DMS79 (cell line): Measurements from ENCODE around the gene SIGLEC8.
"Not testable (repeated sequence)": the region's sequence is repeated elsewhere in the genome, so short reads cannot be mapped to it uniquely, and the experiment has no call there.

Experiments used
- DNase-seq: peaks from one replicate; lab custom pipeline; 2025; lab: John Stamatoyannopoulos, UW

SIGLEC8 gene

DNA sequence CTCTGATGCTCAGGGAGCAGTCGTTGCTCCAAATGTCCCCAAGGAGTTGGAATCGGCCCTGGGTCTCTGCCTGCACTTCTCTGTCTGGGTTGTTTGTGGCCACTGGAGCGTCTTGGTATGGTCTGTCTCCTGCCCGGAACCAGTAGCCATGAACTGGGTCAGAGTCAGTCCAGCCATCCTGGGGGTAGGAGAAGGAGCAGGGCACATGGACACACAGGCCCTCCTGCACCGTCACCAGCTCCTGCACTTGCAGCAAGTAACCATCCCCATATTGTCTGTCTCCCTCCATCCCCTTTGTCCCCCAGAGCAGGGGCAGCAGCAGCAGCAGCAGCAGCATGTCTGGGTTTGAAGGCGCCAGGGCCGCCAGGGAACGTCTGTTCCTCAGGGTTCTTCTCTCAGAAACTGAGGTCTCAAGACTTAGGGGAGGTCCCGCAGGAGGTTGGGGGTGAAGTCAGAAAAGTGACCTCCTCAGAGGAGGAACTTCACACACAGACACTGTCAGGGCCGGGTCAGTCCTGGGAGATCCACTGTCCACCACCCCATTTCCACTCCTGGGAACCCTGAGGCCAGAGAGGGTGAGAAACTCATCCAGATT lies at the start of gene SIGLEC8:
SIGLEC8 (minus strand) TSS at position 404 of the 595 bp plus-strand sequence; CDS start at position 337, 67 bp downstream.
- DNase-seq: no peak

DNA sequence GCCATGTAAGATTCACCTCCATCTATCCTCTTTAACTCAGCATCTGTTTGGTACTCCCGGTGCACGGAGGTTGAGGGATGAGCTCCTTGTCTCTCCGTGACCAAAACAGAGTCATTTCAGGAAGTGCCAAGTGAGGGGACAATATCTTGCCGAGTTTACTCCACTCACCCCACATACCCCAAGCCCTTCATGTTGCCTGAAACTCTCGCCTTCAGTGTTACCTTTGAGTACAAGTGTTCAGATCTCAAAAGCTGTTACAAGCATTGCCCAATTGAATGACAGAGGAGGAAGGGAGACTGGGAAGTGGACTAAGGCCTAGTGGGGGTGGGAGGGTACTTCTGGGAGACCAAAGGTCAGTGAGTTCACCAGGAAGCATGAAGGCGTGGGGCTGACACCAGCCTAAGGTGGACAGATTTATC lies 49.4 kb upstream of the SIGLEC8 start:
- DNase-seq: no peak

DNA sequence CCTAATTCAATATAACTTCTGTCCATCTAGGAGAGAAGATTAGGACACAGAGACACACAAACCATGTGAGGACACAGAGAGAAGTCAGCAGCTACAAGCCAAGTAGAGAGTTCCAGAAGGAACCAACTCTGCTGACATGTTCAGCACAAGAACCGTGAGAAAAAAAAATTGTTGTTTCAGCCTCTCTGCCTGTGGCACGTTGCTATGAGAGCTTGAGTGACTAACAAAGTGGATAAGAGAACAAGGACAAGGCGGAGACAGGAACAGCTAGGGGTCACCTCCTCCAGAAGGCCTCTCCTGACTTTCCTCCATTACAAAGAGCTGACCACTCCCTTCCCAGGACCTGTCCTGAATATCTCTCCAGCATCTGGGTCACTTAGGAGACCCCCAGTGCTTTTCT lies 48.9 kb upstream of the SIGLEC8 start:
- DNase-seq: no peak

DNA sequence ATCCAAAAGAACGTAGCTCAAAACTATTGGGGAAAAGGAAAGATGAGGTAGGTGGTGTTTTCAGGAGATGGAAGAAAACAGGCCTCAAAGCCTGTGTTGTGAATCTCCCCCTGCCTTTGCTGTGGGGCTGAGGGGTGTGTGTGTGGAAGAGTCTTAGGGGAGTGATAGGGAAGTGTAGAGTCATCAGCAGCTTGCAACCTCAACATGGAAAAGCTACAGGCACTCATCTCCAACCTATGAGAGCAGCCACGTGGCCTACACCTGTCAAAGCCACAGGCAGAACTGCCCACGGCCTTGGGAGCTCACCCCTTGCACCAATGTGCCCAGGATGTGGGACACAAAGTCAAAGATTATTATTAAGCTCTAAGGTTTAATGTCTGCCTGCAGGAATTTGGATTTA lies 47.6 kb upstream of the SIGLEC8 start:
- no peak for DNase-seq

DNA sequence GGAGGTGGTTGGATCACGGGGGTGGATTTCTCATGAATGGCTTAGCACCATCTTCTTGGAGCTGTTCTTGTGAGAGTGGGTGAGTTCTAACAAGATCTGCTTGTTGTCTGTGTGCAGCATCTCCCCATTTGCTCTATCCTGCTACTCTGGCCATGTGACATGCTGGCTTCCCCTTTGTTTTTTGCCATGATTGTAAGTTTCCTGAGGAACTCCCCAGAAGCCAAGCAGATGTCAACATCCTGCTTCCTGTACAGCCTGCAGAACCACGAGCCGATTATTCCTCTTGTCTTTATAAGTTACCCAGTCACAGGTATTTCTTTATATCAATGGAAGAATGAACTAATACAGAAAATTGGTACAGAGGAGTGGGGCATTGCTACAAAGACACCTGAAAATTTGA lies 45.6 kb upstream of the SIGLEC8 start:
- DNase-seq: no peak

DNA sequence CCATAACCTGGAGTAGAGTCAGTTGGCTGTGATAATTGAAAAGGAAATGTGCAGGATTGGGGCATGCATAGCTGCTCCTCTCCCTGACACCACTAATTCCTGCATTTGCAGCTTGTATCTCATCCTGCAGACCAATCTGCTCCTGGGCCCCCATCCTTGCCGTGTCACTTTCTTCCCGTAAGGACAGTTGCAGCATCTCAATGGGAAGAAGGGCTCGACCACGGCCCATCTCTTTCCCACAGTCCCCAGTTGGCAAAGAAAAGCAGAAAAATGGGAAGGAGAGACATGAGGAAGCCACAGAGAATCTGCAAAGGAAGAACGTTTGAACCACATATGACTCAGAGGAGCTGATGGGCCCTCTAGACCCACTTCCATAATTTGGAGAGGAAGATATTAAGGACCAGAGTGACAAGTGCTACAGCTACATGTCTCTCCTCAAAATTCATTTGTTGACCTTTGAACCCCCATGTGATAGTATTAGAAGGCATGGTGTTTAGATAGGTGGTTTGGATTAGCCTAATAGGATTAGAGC lies 45.1 kb upstream of the SIGLEC8 start:
- no peak for DNase-seq

DNA sequence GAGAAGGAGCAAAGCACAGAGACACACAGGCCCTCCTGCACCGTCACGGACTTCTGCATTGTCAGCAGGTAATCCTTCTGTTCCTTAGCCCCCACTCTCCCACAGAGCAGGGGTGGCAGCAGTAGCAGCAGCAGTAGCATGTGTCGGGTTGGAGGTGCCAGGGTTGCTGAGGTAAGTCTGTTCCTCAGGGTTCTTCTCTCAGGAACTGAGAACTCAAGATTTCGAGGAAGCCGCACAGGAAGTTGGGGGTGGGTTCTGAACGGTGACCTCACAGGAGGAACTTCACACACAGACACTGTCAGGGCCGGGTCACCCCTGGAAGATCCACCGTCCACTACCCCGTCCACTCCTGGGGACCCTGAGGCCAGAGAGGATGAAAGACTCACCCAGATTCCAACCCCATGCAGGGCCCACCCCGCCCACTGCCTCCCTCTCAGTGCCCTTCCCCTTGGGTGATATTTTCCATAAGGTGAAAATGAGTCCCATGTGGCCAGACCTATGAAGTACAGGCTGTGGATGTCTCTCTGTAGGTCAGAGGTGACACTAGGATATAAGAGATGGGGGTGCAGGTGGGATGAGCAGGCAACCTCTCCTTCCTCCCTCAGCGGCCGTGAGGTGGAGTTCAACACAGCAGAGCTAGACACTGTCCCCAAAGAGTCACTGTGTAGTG lies 43.5 kb upstream of the SIGLEC8 start, which contains the start of gene SIGLEC12:
SIGLEC12 (minus strand) TSS at position 207 of the 670 bp plus-strand sequence; CDS start at position 140, 67 bp downstream.
- no peak for DNase-seq

DNA sequence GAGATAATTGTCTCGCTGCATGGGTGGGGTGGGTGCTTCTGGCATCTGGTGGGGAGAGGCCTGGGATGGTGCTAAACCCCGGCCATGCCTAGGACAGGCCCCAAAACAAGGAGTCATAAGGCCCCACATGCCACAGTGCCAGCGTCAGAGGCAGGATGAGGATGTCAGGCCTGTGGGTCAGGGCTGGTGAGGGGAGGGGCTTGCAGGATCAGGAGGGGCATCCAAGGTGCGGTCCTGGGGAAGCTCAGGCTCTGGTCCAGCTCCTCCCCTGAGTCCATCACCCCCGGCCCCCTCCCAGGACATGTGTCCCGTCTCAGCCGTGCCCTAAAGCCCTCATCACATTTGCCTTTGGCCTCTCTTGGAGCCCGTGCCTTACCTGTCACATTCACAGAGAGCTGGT lies 42.7 kb upstream of the SIGLEC8 start:
- DNase-seq: not testable (repeated sequence)

DNA sequence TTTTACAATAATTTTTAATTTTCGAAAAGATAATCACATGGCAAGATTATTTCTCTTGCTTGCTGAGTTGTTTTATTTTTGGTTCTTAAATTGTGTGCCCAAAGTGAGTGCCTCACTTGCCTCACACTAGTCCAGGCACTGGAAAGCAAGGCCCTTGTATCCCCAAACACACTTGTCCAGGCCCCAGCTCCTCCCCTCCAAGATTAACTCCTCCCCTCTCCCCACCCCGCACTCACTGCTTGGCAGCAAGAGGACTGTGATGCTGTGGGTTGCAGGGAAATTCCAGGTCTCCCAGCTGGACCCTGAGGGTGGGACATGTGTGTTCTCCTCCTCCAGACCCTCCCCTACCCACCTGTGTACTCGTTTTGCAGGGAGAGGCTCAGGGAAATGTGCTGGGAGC lies 39.4 kb upstream of the SIGLEC8 start:
- no peak for DNase-seq

DNA sequence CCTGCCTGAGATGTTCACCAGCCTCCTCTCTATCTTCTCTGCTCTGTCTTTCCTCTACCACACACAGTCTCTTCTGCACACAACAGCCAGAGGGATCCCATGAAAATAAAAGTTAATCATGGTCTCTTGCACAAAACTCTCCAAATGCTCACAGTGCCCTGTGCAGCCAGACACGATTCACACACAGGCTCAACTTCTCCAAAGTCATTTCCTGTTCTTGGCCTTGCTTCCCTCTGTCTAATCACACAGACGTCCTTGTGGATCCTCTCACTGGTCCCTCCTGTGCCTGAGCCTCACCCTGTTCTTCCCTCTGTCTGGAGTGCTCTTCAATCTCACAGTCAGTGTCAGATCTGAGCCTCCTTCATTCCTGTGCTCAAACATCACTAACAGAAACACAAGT lies 35.5 kb upstream of the SIGLEC8 start:
- DNase-seq: no peak

DNA sequence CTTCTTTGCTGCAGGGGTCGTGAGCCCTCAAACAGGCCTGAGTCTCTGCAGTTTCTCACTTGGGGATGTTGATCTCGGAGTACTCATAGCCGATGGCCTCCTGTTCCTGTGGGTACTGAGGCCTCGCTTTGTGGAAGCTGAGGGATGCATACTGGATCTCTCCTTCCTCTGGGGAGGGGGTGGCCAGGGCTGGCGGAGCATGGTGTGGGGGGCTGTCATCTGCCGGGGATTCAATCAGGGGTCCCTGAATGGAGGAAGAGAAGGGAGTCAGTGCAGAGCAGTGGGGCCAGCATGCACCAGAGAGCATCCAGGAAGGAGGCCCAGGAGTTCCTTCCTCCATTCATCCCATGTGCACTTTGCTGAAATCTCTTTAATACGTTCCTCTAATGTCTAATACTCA lies 33.3 kb upstream of the SIGLEC8 start:
- no peak for DNase-seq

DNA sequence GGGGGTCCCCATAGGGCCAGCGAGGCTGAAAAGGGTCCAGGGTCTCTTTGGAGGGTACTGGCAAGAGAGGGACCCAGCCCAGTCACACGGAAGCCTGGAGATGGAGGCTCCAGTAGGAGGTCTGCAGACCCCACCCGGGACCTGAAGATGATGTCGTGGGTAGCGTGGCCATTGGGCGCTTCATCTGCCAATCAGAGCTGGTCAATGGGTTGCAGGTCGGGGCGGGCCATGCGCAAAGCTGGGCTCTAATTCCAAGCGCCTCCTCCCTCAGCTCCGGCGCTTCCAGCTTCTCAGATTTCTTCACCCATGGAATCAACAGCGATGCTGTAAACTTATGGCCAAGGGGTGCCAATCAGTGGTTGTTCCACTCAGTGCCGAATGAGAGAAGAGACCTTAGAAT lies 32.4 kb upstream of the SIGLEC8 start:
- DNase-seq: no peak

DNA sequence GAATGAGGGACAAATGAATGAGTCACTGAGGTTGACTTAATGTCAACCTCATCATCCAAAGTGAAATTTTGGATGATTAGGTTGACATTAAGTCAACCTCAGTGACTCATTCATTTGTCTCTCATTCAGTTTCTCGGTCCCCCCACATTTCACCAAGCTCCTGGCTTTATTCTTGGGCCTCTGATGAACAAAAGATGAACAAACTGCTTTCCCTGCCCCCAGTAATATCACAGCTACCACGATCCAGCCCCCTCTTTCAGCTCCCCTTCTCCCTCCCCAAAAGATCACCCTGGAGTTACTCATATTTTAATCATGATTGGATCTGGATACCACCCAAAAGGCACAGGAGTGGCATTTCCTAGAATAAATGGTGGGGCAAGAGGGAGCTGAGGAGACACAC lies 30.9 kb upstream of the SIGLEC8 start:
- DNase-seq: no peak

DNA sequence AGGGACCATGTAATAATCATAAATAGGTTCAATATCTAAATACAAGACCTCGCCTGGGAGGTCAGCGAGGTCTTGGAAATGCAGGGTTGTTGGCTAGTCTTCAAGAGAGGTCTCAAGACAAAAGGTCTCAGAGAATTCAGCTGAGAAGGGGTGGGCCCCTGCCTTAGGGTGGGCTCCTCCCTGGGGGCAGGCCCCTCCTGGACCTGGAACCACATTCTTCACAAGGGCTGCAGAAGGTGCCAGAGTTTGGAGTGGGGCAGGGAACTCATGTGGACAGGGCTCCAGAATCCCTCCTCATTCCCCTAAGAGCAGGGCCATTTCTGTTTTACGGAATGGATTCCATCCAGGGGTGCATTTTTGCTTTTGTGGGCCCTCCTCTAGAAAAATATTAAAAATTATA lies 30.2 kb upstream of the SIGLEC8 start:
- no peak for DNase-seq

DNA sequence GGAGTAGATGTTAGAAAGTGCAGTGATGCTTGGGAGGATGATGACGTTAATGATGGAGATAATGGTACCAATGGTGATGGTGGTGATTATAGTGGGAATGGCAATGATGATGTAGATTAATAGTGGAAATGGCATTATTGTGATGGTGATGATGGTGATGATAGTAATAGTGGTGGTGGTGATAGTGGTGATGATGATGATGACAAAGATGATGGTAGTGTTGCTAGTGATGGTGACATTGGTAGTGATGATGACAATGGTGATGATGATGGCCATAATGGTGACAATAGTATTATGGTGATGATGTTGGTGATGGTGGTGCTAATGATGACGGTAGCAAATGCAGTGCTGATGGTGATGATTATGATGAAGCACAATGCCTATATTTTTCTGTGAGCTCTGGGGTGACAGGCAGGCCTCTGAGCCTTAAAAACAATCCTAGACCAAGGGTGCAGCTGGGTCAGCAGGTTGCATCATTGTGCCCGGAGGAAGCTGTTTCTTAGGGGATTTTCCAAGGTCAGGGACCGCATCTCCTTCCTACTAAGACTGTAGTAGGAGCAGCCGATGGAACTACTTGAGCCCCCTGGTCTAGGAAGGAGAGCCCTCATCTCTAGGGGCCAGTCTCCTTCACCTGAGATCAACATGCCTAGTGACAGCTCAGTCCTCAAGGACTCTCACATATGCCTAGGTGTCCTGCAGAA lies 27.9 kb upstream of the SIGLEC8 start:
- no peak for DNase-seq

DNA sequence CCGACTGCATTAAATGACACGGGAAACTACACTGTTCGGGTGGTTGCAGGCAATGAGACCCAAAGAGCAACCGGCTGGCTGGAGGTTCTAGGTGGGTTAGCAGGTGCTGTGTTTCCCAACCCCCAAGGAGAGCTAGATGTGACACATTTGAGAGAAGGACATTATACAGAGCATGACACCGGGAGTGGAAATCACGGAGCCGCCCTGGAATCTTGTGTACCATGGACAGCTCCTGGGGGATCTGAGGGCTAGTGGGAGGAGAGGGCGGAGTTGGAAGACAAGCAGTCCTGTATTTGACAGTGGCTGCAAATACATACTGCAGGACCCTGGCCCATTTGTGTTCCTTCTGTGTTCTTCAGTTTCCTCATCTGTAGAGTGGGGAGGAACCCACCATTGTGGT lies 22.3 kb upstream of the SIGLEC8 start:
- DNase-seq: no peak

DNA sequence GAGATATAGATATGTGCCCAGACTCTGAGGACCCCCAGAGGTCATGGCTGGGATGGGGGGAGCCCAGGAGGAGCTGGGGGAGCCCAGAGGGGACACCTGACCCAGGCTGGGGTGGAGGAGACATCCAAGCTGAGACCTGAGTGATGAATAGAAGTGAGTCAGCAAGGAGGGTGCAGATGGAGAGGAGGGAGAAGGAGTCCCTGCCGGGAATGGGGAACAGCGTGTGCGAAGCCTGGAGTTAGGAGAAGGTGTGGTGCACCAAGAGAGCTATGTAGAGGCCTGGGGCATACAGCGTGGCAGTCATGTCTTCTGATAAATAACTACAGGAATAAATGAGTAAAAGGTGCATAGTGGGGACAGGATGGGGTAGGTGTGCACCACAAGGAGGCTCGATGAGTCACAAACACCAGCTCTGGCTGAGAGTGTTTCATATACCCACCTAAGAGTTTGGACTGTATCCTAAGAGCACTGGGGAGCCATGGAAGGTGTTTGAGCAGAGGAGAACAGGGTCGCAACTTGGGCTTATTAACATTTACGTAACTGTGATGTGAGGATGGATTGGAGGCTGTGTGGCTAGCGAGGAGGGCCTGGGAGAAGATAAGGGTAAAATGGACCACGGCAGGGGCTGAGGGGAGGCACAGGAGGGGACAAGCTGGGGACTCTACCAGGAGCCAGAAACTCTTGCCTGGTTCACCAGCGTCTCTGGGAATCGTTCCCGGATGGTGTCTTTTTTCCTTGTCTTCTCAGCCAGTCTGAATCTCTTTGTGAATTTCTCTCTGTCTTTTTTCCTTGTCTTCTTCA lies 21.5 kb upstream of the SIGLEC8 start:
- no peak for DNase-seq

DNA sequence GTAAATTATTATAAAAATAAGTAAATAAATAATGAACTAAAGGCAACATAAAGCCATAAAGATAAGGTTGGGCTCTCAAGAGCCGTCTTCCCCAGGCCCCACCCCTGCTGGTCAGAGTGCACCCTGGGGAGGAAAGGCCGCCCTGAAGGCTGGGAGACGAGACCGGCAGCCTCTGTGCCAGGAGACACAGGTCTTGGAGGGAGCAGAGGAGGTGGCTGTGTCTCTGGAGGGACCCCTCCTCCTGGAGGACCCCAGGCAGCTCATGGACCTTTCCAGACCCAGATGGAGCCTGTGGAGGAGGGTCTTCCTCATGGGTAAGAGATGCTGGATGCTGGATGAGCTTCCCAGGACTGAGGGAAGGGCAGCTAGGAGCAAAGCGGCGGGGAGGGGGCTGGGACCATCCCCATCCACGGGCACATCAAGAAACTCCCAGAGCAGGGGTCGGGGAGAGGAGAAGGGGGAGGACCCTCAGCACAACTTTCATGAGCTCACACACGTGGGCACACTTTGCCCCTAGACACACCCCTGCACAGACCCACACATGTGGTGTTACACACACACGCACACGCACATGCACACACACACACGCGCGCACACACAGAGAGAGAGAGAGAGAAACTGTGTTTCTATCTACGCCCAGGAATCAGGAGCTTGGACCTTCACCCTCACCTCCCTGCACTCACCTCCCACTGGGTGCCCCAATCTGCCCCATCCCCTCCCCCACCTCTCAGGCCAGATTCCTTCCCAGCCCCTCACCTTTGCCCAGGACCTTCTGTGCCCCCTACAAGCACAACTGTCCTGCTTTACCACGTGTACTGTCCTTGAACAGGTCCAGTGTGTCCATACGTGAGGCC lies 20.4 kb upstream of the SIGLEC8 start, which contains the start of gene CEACAM18:
CEACAM18 (plus strand) TSS at position 159 of the 854 bp plus-strand sequence.
- no peak for DNase-seq

DNA sequence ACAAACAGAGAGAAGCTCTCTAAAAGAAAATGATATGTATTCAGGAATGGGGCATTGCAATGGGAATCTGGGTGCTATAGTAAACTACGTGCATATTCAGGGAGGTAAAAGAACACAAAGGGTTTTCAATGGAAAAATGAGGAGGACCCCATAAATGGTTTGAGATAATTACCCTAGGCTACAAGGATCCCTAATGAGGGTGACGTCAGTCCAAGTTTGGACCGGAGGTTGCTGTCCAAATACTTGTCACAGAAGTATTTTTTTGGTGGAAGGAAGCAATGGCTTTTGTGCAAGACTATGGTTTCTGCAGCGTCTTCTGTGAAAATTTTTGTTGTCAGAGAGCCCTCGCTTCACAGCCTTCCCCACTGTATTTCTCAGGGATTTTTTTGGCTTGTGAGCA lies 19.1 kb upstream of the SIGLEC8 start:
- no peak for DNase-seq

DNA sequence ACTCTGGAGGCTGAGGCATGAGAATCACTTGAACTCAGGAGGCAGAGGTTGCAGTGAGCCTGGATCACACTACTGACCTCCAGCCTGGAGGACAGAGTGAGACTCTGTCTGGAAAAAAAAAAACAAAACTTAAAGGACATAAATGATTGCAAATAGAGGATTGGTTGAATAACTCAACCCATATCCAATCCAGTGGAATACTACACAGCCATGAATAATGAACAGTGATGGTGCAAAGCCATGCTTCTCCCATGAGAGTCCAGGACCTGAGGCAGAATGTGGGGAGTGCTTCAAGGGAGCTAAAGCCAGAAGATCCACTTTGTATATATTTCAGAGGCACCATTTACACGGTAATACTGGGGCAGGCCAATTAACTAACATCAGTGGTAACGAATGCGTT lies 17.9 kb upstream of the SIGLEC8 start:
- DNase-seq: no peak
